HepG2 (cell line): ENCODE measurements around the gene SPHK2.

ENCODE experiments used
- EZH2 ChIP-seq: conservative IDR thresholded peaks from 2 replicates; pipeline ENCODE4 v1.6.1; 2012; ENCODE audit warnings: mild to moderate bottlenecking, low read depth, low read length, moderate library complexity
- HNF4A ChIP-seq: sonication (generic); formaldehyde crosslinking; IDR thresholded peaks from 2 replicates; pipeline ENCODE4 v1.4.0; 2020; ENCODE audit warnings: missing genetic modification reagents
- MZF1 ChIP-seq: sonication (generic); formaldehyde crosslinking; IDR thresholded peaks from 2 replicates; pipeline ENCODE4 v1.8.1; 2023; ENCODE audit warnings: mild to moderate bottlenecking, missing genetic modification reagents, borderline replicate concordance
- RXRA ChIP-seq: sonication (generic); formaldehyde crosslinking; IDR thresholded peaks from 2 replicates; pipeline ENCODE4 v1.5.1; 2020; ENCODE audit warnings: missing genetic modification reagents
- TAF1 ChIP-seq: sonication (generic); formaldehyde crosslinking; IDR thresholded peaks from 2 replicates; pipeline ENCODE4 v1.4.0; 2020; ENCODE audit warnings: missing genetic modification reagents
- TBX2 ChIP-seq: sonication (generic); formaldehyde crosslinking; IDR thresholded peaks from 2 replicates; pipeline ENCODE4 v1.5.0; 2020; ENCODE audit warnings: missing genetic modification reagents, mild to moderate bottlenecking, borderline replicate concordance
- TF ChIP-seq, protein P1 (sequence below): IDR thresholded peaks from 2 replicates; pipeline ENCODE4 v1.6.1; 2016
- TF ChIP-seq, protein P2 (sequence below): IDR thresholded peaks from 2 replicates; pipeline ENCODE4 v1.6.1; 2012; ENCODE audit warnings: low read depth, low read length, improper control_type of control experiment
- TF ChIP-seq, protein P3 (sequence below): sonication (generic); formaldehyde crosslinking; IDR thresholded peaks from 2 replicates; pipeline ENCODE4 v1.5.0; 2020; ENCODE audit warnings: mild to moderate bottlenecking, missing genetic modification reagents, moderate library complexity
- TF ChIP-seq, protein P4 (sequence below): sonication (generic); formaldehyde crosslinking; IDR thresholded peaks from 2 replicates; pipeline ENCODE4 v1.4.0; 2020; ENCODE audit warnings: missing genetic modification reagents
- TF ChIP-seq, protein P5 (sequence below): sonication (generic); formaldehyde crosslinking; IDR thresholded peaks from 2 replicates; pipeline ENCODE4 v1.4.0; 2020; ENCODE audit warnings: missing genetic modification reagents, mild to moderate bottlenecking, borderline replicate concordance

DNA sequence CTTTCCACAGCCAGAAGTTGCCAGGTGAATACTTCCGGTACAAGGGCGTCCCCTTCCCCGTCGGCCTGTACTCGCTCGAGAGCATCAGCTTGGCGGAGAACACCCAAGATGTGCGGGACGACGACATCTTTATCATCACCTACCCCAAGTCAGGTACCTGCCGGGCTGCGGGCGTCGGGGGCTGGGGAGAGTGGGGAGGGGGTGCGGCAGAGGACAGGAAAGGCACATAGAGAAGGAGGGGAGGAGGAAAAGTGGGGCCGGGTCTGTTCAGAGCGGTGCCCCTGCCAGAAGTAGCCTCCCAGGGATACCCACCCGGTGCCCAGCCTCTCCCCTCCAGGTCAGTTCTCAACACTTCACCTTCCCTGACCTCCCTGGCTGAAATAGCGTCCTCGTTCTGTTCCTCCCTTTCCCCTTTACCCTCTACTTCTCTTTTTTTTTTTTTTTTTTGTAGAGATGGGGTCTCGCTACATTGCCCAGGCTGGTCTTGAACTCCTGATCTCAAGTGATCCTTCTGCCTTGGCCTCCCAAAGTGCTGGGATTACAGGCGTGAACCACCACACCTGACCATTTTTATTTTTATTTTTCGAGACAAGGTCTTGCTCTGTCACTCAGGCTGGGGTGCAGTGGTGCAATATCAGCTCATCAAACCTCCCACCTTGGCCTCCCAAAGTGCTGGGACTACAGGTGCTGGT, 43.2 kb upstream of the SPHK2 start:
- TF ChIP-seq RXRA (CRISPR knock-in tag) (no peak), MZF1 (CRISPR knock-in tag) (no peak), EZH2 (no peak), TAF1 (CRISPR knock-in tag) (no peak), HNF4A (CRISPR knock-in tag) (no peak), TBX2 (no peak)
- TF ChIP-seq, protein P1, sequence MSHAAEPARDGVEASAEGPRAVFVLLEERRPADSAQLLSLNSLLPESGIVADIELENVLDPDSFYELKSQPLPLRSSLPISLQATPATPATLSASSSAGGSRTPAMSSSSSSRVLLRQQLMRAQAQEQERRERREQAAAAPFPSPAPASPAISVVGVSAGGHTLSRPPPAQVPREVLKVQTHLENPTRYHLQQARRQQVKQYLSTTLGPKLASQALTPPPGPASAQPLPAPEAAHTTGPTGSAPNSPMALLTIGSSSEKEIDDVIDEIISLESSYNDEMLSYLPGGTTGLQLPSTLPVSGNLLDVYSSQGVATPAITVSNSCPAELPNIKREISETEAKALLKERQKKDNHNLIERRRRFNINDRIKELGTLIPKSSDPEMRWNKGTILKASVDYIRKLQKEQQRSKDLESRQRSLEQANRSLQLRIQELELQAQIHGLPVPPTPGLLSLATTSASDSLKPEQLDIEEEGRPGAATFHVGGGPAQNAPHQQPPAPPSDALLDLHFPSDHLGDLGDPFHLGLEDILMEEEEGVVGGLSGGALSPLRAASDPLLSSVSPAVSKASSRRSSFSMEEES (CRISPR knock-in tag) = no peak
- TF ChIP-seq, protein P2, sequence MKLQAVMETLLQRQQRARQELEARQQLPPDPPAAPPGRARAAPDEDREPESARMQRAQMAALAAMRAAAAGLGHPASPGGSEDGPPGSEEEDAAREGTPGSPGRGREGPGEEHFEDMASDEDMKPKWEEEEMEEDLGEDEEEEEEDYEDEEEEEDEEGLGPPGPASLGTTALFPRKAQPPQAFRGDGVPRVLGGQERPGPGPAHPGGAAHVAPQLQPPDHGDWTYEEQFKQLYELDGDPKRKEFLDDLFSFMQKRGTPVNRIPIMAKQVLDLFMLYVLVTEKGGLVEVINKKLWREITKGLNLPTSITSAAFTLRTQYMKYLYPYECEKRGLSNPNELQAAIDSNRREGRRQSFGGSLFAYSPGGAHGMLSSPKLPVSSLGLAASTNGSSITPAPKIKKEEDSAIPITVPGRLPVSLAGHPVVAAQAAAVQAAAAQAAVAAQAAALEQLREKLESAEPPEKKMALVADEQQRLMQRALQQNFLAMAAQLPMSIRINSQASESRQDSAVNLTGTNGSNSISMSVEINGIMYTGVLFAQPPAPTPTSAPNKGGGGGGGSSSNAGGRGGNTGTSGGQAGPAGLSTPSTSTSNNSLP = no peak
- TF ChIP-seq, protein P3, sequence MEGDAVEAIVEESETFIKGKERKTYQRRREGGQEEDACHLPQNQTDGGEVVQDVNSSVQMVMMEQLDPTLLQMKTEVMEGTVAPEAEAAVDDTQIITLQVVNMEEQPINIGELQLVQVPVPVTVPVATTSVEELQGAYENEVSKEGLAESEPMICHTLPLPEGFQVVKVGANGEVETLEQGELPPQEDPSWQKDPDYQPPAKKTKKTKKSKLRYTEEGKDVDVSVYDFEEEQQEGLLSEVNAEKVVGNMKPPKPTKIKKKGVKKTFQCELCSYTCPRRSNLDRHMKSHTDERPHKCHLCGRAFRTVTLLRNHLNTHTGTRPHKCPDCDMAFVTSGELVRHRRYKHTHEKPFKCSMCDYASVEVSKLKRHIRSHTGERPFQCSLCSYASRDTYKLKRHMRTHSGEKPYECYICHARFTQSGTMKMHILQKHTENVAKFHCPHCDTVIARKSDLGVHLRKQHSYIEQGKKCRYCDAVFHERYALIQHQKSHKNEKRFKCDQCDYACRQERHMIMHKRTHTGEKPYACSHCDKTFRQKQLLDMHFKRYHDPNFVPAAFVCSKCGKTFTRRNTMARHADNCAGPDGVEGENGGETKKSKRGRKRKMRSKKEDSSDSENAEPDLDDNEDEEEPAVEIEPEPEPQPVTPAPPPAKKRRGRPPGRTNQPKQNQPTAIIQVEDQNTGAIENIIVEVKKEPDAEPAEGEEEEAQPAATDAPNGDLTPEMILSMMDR (CRISPR knock-in tag) = no peak
- TF ChIP-seq, protein P4, sequence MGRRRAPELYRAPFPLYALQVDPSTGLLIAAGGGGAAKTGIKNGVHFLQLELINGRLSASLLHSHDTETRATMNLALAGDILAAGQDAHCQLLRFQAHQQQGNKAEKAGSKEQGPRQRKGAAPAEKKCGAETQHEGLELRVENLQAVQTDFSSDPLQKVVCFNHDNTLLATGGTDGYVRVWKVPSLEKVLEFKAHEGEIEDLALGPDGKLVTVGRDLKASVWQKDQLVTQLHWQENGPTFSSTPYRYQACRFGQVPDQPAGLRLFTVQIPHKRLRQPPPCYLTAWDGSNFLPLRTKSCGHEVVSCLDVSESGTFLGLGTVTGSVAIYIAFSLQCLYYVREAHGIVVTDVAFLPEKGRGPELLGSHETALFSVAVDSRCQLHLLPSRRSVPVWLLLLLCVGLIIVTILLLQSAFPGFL (CRISPR knock-in tag) = no peak
- TF ChIP-seq, protein P5, sequence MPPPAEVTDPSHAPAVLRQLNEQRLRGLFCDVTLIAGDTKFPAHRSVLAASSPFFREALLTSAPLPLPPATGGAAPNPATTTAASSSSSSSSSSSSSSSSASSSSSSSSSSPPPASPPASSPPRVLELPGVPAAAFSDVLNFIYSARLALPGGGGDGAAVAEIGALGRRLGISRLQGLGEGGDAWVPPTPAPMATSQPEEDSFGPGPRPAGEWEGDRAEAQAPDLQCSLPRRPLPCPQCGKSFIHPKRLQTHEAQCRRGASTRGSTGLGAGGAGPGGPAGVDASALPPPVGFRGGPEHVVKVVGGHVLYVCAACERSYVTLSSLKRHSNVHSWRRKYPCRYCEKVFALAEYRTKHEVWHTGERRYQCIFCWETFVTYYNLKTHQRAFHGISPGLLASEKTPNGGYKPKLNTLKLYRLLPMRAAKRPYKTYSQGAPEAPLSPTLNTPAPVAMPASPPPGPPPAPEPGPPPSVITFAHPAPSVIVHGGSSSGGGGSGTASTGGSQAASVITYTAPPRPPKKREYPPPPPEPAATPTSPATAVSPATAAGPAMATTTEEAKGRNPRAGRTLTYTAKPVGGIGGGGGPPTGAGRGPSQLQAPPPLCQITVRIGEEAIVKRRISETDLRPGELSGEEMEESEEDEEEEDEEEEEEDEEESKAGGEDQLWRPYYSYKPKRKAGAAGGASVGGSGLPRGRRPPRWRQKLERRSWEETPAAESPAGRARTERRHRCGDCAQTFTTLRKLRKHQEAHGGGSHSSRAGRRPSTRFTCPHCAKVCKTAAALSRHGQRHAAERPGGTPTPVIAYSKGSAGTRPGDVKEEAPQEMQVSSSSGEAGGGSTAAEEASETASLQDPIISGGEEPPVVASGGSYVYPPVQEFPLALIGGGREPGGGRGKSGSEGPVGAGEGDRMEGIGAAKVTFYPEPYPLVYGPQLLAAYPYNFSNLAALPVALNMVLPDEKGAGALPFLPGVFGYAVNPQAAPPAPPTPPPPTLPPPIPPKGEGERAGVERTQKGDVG (CRISPR knock-in tag) = no peak
